Neural cell (in vitro differentiated cells): ENCODE measurements around the gene GALT.

ENCODE experiments used
- CTCF ChIP-seq: fragments of 450-650 bp; IDR thresholded peaks from 2 replicates; pipeline ENCODE4 v1.5.1; 2014; ENCODE audit warnings: antibody characterized with exemption, mild to moderate bottlenecking, moderate library complexity; ENCODE audit not compliant: poor library complexity, severe bottlenecking
- EP300 ChIP-seq: fragments of 450-650 bp; conservative IDR thresholded peaks from 2 replicates; pipeline ENCODE4 v1.6.1; 2014; ENCODE audit warnings: antibody characterized with exemption, mild to moderate bottlenecking, moderate library complexity; ENCODE audit not compliant: poor library complexity, severe bottlenecking
- EZH2 ChIP-seq: fragments of 200-600, 300-800 bp; shearing (Covaris generic), sonication (generic); IDR thresholded peaks from 2 replicates; pipeline ENCODE4 v1.6.1; 2014; ENCODE audit warnings: antibody characterized with exemption, low read length, borderline replicate concordance, mild to moderate bottlenecking; ENCODE audit not compliant: insufficient read depth, poor library complexity, severe bottlenecking
- REST ChIP-seq: IDR thresholded peaks from 2 replicates; pipeline ENCODE4 v1.6.1; 2012; ENCODE audit warnings: borderline replicate concordance
- TAF1 ChIP-seq: IDR thresholded peaks from 2 replicates; pipeline ENCODE4 v1.6.1; 2012; ENCODE audit warnings: low read depth

- TF ChIP-seq REST (no peak), CTCF (no peak), TAF1 (no peak), EP300 (no peak), EZH2 (no peak)
Observed at GRCh38 chr9:34606905-34607304, 39.6 kb upstream of the GALT start.
